Endothelial cell of umbilical vein (primary cell): Measurements from ENCODE around the gene DUOX2. TPM values are rescaled to one million over a fixed set of nuclear protein-coding genes. Genes with fewer than 3 reads are reported as not detected.

Source experiments
- BruUV-seq: library from RNA; stranded (reverse); fragments of 400-500 nt; replicated peaks from 2 replicates; lab custom pipeline; 2021; lab: Mats Ljungman, UMichigan
- CTCF ChIA-PET: fragments of 300-600, 350-600 bp; sonication (Branson Sonifier 250); formaldehyde crosslinking; loops from one replicate; lab custom pipeline; 2021; ENCODE audit warnings: antibody characterized with exemption, inconsistent platforms; lab: Charles Lee
- POLR2A ChIA-PET: fragments of 300-600, 350-600 bp; sonication (Branson Sonifier 250); formaldehyde crosslinking; loops from one replicate; lab custom pipeline; 2021; ENCODE audit warnings: antibody characterized with exemption, inconsistent platforms; lab: Charles Lee
- DNase-seq: peaks from one replicate; pipeline ENCODE4 v3.0.0-alpha.2; 2011; ENCODE audit warnings: low read depth, low spot score
- FAIRE-seq: peaks from 2 replicates; lab custom pipeline; 2011; peaks lifted over from hg19 to GRCh38; lab: Jason Lieb, UNC
- H2AFZ ChIP-seq: 2 replicates; pipeline ENCODE4 v1.6.0; 2012; ENCODE audit warnings: low read depth, low read length, control low read depth, inconsistent platforms
- H3K27ac ChIP-seq: 2 replicates; pipeline ENCODE4 v1.5.1; 2011; ENCODE audit warnings: low read depth, mild to moderate bottlenecking, control low read depth, low read length, moderate library complexity; ENCODE audit not compliant: insufficient read depth
- H3K27me3 ChIP-seq, 2 experiments: 2 replicates each; pipeline versions ENCODE4 v1.6.0 to v1.6.1; 2011; ENCODE audit warnings: low read length in 2 of 2, mixed read lengths in 1 of 2; ENCODE audit not compliant: control insufficient read depth in 2 of 2, insufficient read depth in 2 of 2
- H3K36me3 ChIP-seq, 2 experiments: 2 replicates in 1 of 2; 3 replicates in 1 of 2; pipeline ENCODE4 v1.5.1; 2011; ENCODE audit warnings: low read length in 2 of 2, mild to moderate bottlenecking in 1 of 2, moderate library complexity in 1 of 2; ENCODE audit not compliant: control insufficient read depth in 2 of 2, insufficient read depth in 2 of 2; ENCODE audit errors: extremely low read depth in 1 of 2
- H3K4me1 ChIP-seq: 3 replicates; pipeline ENCODE4 v1.5.1; 2011; ENCODE audit warnings: mild to moderate bottlenecking, low read length; ENCODE audit not compliant: control insufficient read depth, insufficient read depth; ENCODE audit errors: extremely low read depth
- H3K4me2 ChIP-seq: 2 replicates; pipeline ENCODE4 v1.6.1; 2011; ENCODE audit warnings: low read length, control low read depth, mixed read lengths; ENCODE audit not compliant: insufficient read depth
- H3K4me3 ChIP-seq, 3 experiments: fragments of 200-600 bp in 1 of 3; sonication (generic), shearing (Covaris generic) in 1 of 3; replicated peaks in 1 of 3; 2 replicates each; pipeline ENCODE4 v1.5.1; 2011 to 2016; ENCODE audit warnings: control low read depth in 3 of 3, low read length in 3 of 3, mild to moderate bottlenecking in 2 of 3, inconsistent platforms in 1 of 3, low read depth in 1 of 3, moderate library complexity in 1 of 3; ENCODE audit not compliant: insufficient read depth in 1 of 3
- H3K79me2 ChIP-seq: 2 replicates; pipeline ENCODE4 v1.6.0; 2012; ENCODE audit warnings: low read length, inconsistent platforms; ENCODE audit not compliant: control insufficient read depth, insufficient read depth
- H3K9ac ChIP-seq: replicated peaks from 2 replicates; pipeline ENCODE3; 2011; ENCODE audit warnings: low read length, control low read depth; ENCODE audit not compliant: insufficient read depth; ENCODE audit errors: extremely low read depth
- H3K9me1 ChIP-seq: replicated peaks from 3 replicates; pipeline ENCODE4 v1.6.0; 2011; ENCODE audit warnings: mild to moderate bottlenecking, low read length; ENCODE audit not compliant: control insufficient read depth, insufficient read depth; ENCODE audit errors: extremely low read depth
- H3K9me3 ChIP-seq: replicated peaks from 2 replicates; pipeline ENCODE4 v1.5.1; 2012; ENCODE audit warnings: low read length, inconsistent platforms; ENCODE audit not compliant: control insufficient read depth, insufficient read depth
- H4K20me1 ChIP-seq: replicated peaks from 2 replicates; pipeline ENCODE3; 2011; ENCODE audit warnings: mild to moderate bottlenecking, low read length; ENCODE audit not compliant: control insufficient read depth, insufficient read depth; ENCODE audit errors: extremely low read depth
- CTCF ChIP-seq, 2 donors: IDR thresholded peaks; 1 replicate in 1 of 2; 2 replicates in 1 of 2; pipeline ENCODE4 v1.5.1; 2011; ENCODE audit warnings: low read length in 2 of 2, mild to moderate bottlenecking in 2 of 2, moderate library complexity in 2 of 2, control low read depth in 1 of 2, inconsistent platforms in 1 of 2, low read depth in 1 of 2; ENCODE audit not compliant: insufficient read depth in 1 of 2; ENCODE audit errors: extremely low read depth in 1 of 2
- EZH2 ChIP-seq: IDR thresholded peaks from 2 replicates; pipeline ENCODE4 v1.6.1; 2012; ENCODE audit warnings: borderline replicate concordance, low read depth, mild to moderate bottlenecking, moderate library complexity, low read length, inconsistent platforms; ENCODE audit not compliant: severe bottlenecking
- FOS ChIP-seq: IDR thresholded peaks from 2 replicates; pipeline ENCODE4 v1.6.1; 2011; ENCODE audit warnings: mild to moderate bottlenecking, low read length, moderate library complexity, borderline replicate concordance; ENCODE audit not compliant: insufficient read depth
- GATA2 ChIP-seq: IDR thresholded peaks from 2 replicates; pipeline ENCODE4 v1.7.0; 2011; ENCODE audit warnings: low read depth, mild to moderate bottlenecking, moderate library complexity, mixed read lengths, low read length; ENCODE audit not compliant: insufficient read length, insufficient read depth
- JUN ChIP-seq: IDR thresholded peaks from 2 replicates; pipeline ENCODE4 v1.6.1; 2011; ENCODE audit warnings: borderline replicate concordance, low read depth; ENCODE audit not compliant: insufficient read length, insufficient read depth
- MAX ChIP-seq: IDR thresholded peaks from 2 replicates; pipeline ENCODE4 v1.6.1; 2011; ENCODE audit not compliant: insufficient read depth, insufficient read length
- MYC ChIP-seq: IDR thresholded peaks from one replicate; pipeline ENCODE4 v1.6.1; 2011; ENCODE audit warnings: mild to moderate bottlenecking, low read depth, low read length
- POLR2A ChIP-seq: IDR thresholded peaks from 2 replicates; pipeline ENCODE4 v1.6.1; 2012; ENCODE audit warnings: low read depth, mild to moderate bottlenecking, control low read depth, low read length
- POLR2AphosphoS5 ChIP-seq: IDR thresholded peaks from 2 replicates; pipeline ENCODE4 v1.6.1; 2012; ENCODE audit warnings: low read depth, mild to moderate bottlenecking, control low read depth, low read length, moderate library complexity; ENCODE audit not compliant: insufficient read depth
- dilution Hi-C: fragments of 300-500 bp; cut with MboI; formaldehyde crosslinking; loops from one replicate; pipeline ENCODE4 v1.15.0; 2019; ENCODE audit warnings: low sequenced_read_pairs; ENCODE audit not compliant: extremely low pct_ligation_motif_present
- intact Hi-C: fragments of 100-400 bp; cut with micrococcal nuclease; formaldehyde crosslinking; loops from one replicate; pipeline ENCODE4 v1.10.0; 2022
- polyA plus RNA-seq, 4 experiments: library from polyadenylated mRNA; depleted of rRNA in 3 of 4; stranded (reverse) in 3 of 4; unstranded in 1 of 4; fragments of >200 nt; gene quantifications; 2 replicates each; pipeline versions ENCODE4 v1.2.1 to v1.2.3, GENCODE V29; 2011 to 2012; ENCODE audit warnings: missing spikeins in 1 of 4
- total RNA-seq: library from RNA; stranded (reverse); gene quantifications from 2 replicates; pipeline ENCODE4 v1.2.3, GENCODE V29; 2021

The DUOX2 gene
- total and polyA plus RNA-seq, 2 donors (not counting 3 experiments of a cell fraction or from before 2014, with no cell fraction given): 0.01 TPM; not detected in 1

GRCh38 chr15:45130291-45131000 lies 16.5 kb upstream of the DUOX2 start:
- H3K9ac ChIP-seq: no peak overlapping the region
- POLR2A ChIA-PET: no interaction called here
- H3K27ac ChIP-seq: no peak overlapping the region
- H2AFZ ChIP-seq: no peak overlapping the region
- intact Hi-C loops: no loop called here
- dilution Hi-C loops: no loop called here
- no peak overlapping the region for H3K4me3 ChIP-seq
- no peaks in the 10 kb centered on the region for H3K9me1 ChIP-seq
- TF ChIP-seq CTCF (IDR thresholded peaks at IDR 0.05; ENCODE audit: extremely low read depth in 1 of 2, insufficient read depth in 1 of 2, low read depth in 1 of 2, low read length in 2 of 2) (no peak), MAX (no peak), MYC (no peak), POLR2AphosphoS5 (no peak), JUN (no peak), FOS (no peak), POLR2A (no peak), EZH2 (no peak), GATA2 (no peak)
- H3K27me3 ChIP-seq: peaks cover 76 to 90% of the 10 kb centered on the region in 2 experiments
- H3K79me2 ChIP-seq: no peaks in the 10 kb centered on the region
- no peaks in the 10 kb centered on the region for H4K20me1 ChIP-seq
- DNase-seq (no peak), FAIRE-seq (no peak)
- no TSS peak for BruUV-seq
- CTCF ChIA-PET: interaction anchor here (1.0 to 2.7 kb wide), 4 partner anchors 9 to 75 kb away, joined by 3 to 17 read pairs (median 3); no protein-coding TSS in a partner anchor
- no peaks in the 10 kb centered on the region for H3K9me3 ChIP-seq
- H3K4me2 ChIP-seq: no peak overlapping the region
- no peaks in the 10 kb centered on the region for H3K36me3 ChIP-seq
- no peaks in the 10 kb centered on the region for H3K4me1 ChIP-seq
